HL-60 (cell line): ENCODE results near the gene PLCB1.
A peak's percentile ranks its signal among the peaks of the same experiment; 100 is the strongest.

Experiments
- DNase-seq, 2 experiments: peaks; one replicate each; pipeline ENCODE4 v3.0.0-alpha.2; 2010 to 2020; ENCODE audit warnings: low read depth in 1 of 2, low spot score in 1 of 2
- H3K27ac ChIP-seq: fragments of 250-450 bp; sonication (Bioruptor Pico); replicated peaks from 2 replicates; pipeline ENCODE4 v1.5.1; 2020; ENCODE audit warnings: mild to moderate bottlenecking, moderate library complexity
- H3K27me3 ChIP-seq: fragments of 250-450 bp; sonication (Bioruptor Pico); 2 replicates; pipeline ENCODE4 v1.5.1; 2021; ENCODE audit warnings: mild to moderate bottlenecking, moderate library complexity; ENCODE audit not compliant: insufficient read depth, poor library complexity, severe bottlenecking
- H3K4me3 ChIP-seq: replicated peaks from 2 replicates; pipeline ENCODE4 v1.5.1; 2011; ENCODE audit warnings: mild to moderate bottlenecking, control low read depth, low read length; ENCODE audit not compliant: insufficient read depth
- GABPA ChIP-seq: IDR thresholded peaks from 2 replicates; pipeline ENCODE4 v1.6.1; 2012; ENCODE audit warnings: low read depth
- POLR2AphosphoS5 ChIP-seq: IDR thresholded peaks from 2 replicates; pipeline ENCODE4 v1.6.1; 2012; ENCODE audit warnings: low read depth
- SPI1 ChIP-seq: IDR thresholded peaks from 2 replicates; pipeline ENCODE4 v1.6.1; 2012; ENCODE audit warnings: low read depth, mild to moderate bottlenecking, borderline replicate concordance
- TF ChIP-seq, protein P1 (sequence below): IDR thresholded peaks from one replicate; pipeline ENCODE4 v1.5.1; 2011; ENCODE audit warnings: low read length, control low read depth, inconsistent platforms; ENCODE audit not compliant: insufficient read depth
- TF ChIP-seq, protein P2 (sequence below): IDR thresholded peaks from 2 replicates; pipeline ENCODE4 v1.6.1; 2012; ENCODE audit warnings: low read depth; ENCODE audit not compliant: insufficient replicate concordance

PLCB1 gene

DNA sequence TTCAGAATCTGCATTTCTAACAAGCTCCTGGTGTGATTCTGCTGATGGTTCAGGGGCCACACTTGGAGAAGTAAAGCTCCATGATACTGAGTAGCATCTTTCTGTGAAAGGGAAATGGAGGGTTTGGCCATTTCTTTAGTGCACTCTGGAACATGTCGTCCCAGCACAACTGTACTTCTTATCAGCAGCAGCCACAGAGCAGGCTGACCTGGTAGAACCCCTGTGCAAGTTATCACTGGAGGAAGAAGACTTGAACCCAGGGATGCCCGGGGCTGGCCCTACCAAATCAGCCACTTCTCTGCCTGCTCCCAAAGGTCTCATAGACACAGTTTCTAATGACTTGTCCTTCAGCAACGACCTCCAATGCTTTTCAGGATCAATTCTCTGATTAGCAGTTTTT, 582.1 kb downstream of the PLCB1 start:
- no peak for DNase-seq
- Histone ChIP-seq H3K4me3 (no peak overlapping the region), H3K27me3 (no peaks in the 10 kb centered on the region), H3K27ac (no peak overlapping the region)
- TF ChIP-seq, protein P1, sequence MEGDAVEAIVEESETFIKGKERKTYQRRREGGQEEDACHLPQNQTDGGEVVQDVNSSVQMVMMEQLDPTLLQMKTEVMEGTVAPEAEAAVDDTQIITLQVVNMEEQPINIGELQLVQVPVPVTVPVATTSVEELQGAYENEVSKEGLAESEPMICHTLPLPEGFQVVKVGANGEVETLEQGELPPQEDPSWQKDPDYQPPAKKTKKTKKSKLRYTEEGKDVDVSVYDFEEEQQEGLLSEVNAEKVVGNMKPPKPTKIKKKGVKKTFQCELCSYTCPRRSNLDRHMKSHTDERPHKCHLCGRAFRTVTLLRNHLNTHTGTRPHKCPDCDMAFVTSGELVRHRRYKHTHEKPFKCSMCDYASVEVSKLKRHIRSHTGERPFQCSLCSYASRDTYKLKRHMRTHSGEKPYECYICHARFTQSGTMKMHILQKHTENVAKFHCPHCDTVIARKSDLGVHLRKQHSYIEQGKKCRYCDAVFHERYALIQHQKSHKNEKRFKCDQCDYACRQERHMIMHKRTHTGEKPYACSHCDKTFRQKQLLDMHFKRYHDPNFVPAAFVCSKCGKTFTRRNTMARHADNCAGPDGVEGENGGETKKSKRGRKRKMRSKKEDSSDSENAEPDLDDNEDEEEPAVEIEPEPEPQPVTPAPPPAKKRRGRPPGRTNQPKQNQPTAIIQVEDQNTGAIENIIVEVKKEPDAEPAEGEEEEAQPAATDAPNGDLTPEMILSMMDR: no peak
- TF ChIP-seq POLR2AphosphoS5: no peak
- TF ChIP-seq, protein P2, sequence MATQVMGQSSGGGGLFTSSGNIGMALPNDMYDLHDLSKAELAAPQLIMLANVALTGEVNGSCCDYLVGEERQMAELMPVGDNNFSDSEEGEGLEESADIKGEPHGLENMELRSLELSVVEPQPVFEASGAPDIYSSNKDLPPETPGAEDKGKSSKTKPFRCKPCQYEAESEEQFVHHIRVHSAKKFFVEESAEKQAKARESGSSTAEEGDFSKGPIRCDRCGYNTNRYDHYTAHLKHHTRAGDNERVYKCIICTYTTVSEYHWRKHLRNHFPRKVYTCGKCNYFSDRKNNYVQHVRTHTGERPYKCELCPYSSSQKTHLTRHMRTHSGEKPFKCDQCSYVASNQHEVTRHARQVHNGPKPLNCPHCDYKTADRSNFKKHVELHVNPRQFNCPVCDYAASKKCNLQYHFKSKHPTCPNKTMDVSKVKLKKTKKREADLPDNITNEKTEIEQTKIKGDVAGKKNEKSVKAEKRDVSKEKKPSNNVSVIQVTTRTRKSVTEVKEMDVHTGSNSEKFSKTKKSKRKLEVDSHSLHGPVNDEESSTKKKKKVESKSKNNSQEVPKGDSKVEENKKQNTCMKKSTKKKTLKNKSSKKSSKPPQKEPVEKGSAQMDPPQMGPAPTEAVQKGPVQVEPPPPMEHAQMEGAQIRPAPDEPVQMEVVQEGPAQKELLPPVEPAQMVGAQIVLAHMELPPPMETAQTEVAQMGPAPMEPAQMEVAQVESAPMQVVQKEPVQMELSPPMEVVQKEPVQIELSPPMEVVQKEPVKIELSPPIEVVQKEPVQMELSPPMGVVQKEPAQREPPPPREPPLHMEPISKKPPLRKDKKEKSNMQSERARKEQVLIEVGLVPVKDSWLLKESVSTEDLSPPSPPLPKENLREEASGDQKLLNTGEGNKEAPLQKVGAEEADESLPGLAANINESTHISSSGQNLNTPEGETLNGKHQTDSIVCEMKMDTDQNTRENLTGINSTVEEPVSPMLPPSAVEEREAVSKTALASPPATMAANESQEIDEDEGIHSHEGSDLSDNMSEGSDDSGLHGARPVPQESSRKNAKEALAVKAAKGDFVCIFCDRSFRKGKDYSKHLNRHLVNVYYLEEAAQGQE: no peak
- TF ChIP-seq GABPA: no peak
- no peak for TF ChIP-seq SPI1

DNA sequence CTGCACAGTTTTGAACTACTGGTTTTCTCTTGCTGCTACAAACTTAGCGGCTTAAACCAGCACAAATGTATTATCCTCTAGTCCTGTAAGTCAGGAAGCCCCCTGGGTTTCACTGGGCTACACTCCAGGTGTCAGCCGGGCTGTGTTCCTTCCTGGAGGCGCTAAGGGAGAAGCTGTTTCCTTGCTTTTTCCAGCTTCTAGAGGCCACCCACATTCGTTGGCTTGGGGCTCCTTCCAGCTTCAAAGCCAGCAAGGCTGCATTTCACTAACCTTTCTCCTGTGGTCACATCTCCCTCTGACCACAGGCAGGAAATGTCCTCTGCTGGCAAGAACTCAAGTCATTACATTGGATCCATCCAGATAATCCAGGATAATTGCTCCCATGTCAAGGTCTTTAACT, 586.2 kb downstream of the PLCB1 start:
- Histone ChIP-seq H3K4me3 (no peak overlapping the region), H3K27me3 (no peaks in the 10 kb centered on the region), H3K27ac (no peak overlapping the region)
- TF ChIP-seq, protein P2: no peak
- TF ChIP-seq SPI1 (no peak), POLR2AphosphoS5 (no peak), GABPA (no peak)
- TF ChIP-seq, protein P1: no peak
- no peak for DNase-seq

DNA sequence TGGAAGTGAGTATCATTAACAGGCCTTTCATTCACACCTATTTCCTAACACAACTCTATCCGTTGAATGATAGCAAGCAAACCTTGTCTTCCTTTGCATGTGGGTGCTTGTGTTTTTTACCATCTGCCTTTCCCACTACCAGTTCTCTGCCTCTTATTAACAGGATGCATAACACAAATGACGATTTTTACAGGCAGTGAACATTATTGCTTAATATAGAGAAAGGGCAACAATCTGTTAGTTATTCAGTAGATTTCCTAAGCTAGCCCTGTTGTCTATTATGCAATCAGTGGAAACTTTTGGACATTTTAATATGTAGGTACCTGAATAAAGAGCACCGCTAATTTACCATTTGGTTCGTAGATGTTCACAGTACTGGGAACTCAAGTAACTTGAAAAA, 588.0 kb downstream of the PLCB1 start:
- no peak overlapping the region for H3K4me3 ChIP-seq
- H3K27ac ChIP-seq: no peak overlapping the region
- TF ChIP-seq, protein P2: no peak
- TF ChIP-seq POLR2AphosphoS5 (no peak), GABPA (no peak), SPI1 (no peak)
- TF ChIP-seq, protein P1: no peak
- H3K27me3 ChIP-seq: no peaks in the 10 kb centered on the region
- DNase-seq: peak in 1 of 2 experiments; percentile 10
